Gastroesophageal sphincter (tissue), 4 donors: ENCODE data around the gene NRDC. TPM values are rescaled to one million over a fixed set of nuclear protein-coding genes. Genes with fewer than 3 reads are reported as not detected.
"Not testable (repeated sequence)": the region's sequence is repeated elsewhere in the genome, so short reads cannot be mapped to it uniquely, and the experiment has no call there.

Experiments
- ATAC-seq: fragments of 150-250 bp; one replicate; pipeline ENCODE4 v1.9.1; 2016; ENCODE audit warnings: mild to moderate bottlenecking, moderate library complexity
- H3K27ac ChIP-seq, 4 donors: fragments of 200-600 bp; sonication (generic) in 3 of 4; 1 replicate in 3 of 4; 2 replicates in 1 of 4; pipeline ENCODE4 v1.5.1; 2016 to 2019
- H3K27me3 ChIP-seq: fragments of 200-600 bp; sonication (generic); one replicate; pipeline ENCODE4 v1.5.1; 2019
- H3K36me3 ChIP-seq, 2 donors: fragments of 200-600 bp; sonication (generic); one replicate each; pipeline ENCODE4 v1.5.1; 2019; ENCODE audit warnings: control low read depth in 1 of 2
- H3K4me1 ChIP-seq, 3 donors: fragments of 200-600 bp; sonication (generic); 1 replicate in 2 of 3; 2 replicates in 1 of 3; pipeline ENCODE4 v1.5.1; 2016 to 2019; ENCODE audit warnings: control low read depth in 2 of 3
- H3K4me3 ChIP-seq, 2 donors: fragments of 200-600 bp; sonication (generic); one replicate each; pipeline ENCODE4 v1.5.1; 2019; ENCODE audit warnings: mild to moderate bottlenecking in 1 of 2, moderate library complexity in 1 of 2
- H3K9me3 ChIP-seq, 3 donors: fragments of 200-600 bp; sonication (generic); one replicate each; pipeline ENCODE4 v1.5.1; 2017 to 2019; ENCODE audit warnings: control low read depth in 2 of 3
- EP300 ChIP-seq: sonication (generic); formaldehyde crosslinking; IDR thresholded peaks from one replicate; pipeline ENCODE4 v1.6.1; 2017; ENCODE audit warnings: antibody characterized with exemption, mild to moderate bottlenecking
- POLR2A ChIP-seq, 2 donors: fragments of 450-650 bp; IDR thresholded peaks; one replicate each; pipeline ENCODE4 v1.6.1; 2017; ENCODE audit warnings: antibody characterized with exemption in 2 of 2, mild to moderate bottlenecking in 2 of 2, moderate library complexity in 1 of 2
- POLR2AphosphoS5 ChIP-seq: sonication (generic); formaldehyde crosslinking; IDR thresholded peaks from one replicate; pipeline ENCODE4 v1.6.1; 2017; ENCODE audit warnings: antibody characterized with exemption
- WGBS, 2 donors: methylation state at CpG; one replicate each; pipeline ENCODE4 v1.1.5; 2018; ENCODE audit warnings: low coverage in 1 of 2; 5-methylcytosine and 5-hydroxymethylcytosine counted together
- total RNA-seq, 4 donors: library from RNA; depleted of rRNA; stranded (reverse); fragments of >200 nt; gene quantifications; one replicate each; pipeline ENCODE4 v1.1.0, GENCODE V29; 2016
- TF ChIP-seq, protein P1 (sequence below), 4 experiments: fragments of 200-600 bp in 2 of 4; fragments of 450-650 bp in 2 of 4; sonication (generic) in 1 of 4; IDR thresholded peaks; one replicate each; pipeline ENCODE4 v1.5.1; 2017 to 2019; ENCODE audit warnings: antibody characterized with exemption in 4 of 4, mild to moderate bottlenecking in 2 of 4, moderate library complexity in 2 of 4

The NRDC gene
- total RNA-seq, 4 donors from 2014 or later = 61.1 to 78.1 (median 67.5) TPM

DNA sequence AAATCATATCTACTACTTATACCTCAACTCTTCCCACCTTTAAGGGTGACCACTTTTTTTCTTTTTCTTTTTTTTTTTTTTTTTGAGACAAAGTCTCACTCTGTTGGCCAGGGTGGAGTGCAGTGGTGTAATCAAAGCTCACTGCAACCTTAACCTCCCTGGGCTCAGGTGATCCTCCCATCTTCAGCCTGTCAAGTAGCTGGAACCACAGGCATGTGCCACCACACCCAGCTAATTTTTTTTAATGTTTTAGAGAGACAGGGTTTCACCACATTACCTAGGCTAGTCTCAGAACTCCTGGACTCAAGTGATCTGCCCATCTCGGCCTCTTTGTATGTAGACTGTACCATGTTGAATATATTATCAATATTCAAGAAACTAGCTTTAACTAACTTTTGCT lies 39.4 kb downstream of the NRDC start:
- ATAC-seq = no peak
- Histone ChIP-seq H3K27ac (no peak overlapping the region), H3K36me3 (peaks cover 0 to 46% of the 10 kb centered on the region in 2 donors), H3K27me3 (no peaks in the 10 kb centered on the region), H3K4me1 (no peaks in the 10 kb centered on the region), H3K4me3 (no peak overlapping the region), H3K9me3 (no peaks in the 10 kb centered on the region)
- WGBS, 2 donors = 86 to 92% methylated on average over 1 of the region's 1 CpG
- no peak for TF ChIP-seq EP300
- TF ChIP-seq, protein P1, sequence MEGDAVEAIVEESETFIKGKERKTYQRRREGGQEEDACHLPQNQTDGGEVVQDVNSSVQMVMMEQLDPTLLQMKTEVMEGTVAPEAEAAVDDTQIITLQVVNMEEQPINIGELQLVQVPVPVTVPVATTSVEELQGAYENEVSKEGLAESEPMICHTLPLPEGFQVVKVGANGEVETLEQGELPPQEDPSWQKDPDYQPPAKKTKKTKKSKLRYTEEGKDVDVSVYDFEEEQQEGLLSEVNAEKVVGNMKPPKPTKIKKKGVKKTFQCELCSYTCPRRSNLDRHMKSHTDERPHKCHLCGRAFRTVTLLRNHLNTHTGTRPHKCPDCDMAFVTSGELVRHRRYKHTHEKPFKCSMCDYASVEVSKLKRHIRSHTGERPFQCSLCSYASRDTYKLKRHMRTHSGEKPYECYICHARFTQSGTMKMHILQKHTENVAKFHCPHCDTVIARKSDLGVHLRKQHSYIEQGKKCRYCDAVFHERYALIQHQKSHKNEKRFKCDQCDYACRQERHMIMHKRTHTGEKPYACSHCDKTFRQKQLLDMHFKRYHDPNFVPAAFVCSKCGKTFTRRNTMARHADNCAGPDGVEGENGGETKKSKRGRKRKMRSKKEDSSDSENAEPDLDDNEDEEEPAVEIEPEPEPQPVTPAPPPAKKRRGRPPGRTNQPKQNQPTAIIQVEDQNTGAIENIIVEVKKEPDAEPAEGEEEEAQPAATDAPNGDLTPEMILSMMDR (IDR thresholded peaks at IDR 0.05) = no peak
- no peak for TF ChIP-seq POLR2AphosphoS5
- TF ChIP-seq POLR2A (IDR thresholded peaks at IDR 0.05) = no peak

DNA sequence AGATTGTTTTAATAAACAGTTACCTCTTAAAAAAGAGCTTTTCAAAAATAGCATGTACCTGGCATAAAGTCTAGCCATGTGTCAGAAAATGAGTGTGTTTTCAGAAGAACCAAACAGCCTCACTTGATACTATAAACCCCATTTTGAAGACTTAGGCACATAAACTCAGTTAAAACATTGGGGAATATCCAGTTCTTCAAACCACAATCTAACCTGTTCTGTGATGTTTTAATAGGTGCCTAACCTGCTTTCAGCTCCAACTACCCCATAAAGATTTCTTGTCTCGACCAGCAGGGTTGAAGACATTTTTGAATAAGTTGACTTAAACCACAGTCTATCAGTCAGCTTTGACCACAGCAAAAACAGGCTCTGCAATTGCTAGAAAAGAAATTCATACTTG lies 41.3 kb downstream of the NRDC start:
- TF ChIP-seq, protein P1 (IDR thresholded peaks at IDR 0.05) = no peak
- no peak for TF ChIP-seq POLR2AphosphoS5
- TF ChIP-seq POLR2A (IDR thresholded peaks at IDR 0.05) = no peak
- TF ChIP-seq EP300 = no peak
- Histone ChIP-seq H3K27me3 (no peaks in the 10 kb centered on the region), H3K4me3 (no peak overlapping the region), H3K4me1 (no peaks in the 10 kb centered on the region), H3K36me3 (peaks cover 0 to 59% of the 10 kb centered on the region in 2 donors), H3K27ac (no peak overlapping the region), H3K9me3 (no peaks in the 10 kb centered on the region)
- no peak for ATAC-seq
- 86 to 100% methylated on average over 1 of the region's 1 CpG for WGBS, 2 donors

DNA sequence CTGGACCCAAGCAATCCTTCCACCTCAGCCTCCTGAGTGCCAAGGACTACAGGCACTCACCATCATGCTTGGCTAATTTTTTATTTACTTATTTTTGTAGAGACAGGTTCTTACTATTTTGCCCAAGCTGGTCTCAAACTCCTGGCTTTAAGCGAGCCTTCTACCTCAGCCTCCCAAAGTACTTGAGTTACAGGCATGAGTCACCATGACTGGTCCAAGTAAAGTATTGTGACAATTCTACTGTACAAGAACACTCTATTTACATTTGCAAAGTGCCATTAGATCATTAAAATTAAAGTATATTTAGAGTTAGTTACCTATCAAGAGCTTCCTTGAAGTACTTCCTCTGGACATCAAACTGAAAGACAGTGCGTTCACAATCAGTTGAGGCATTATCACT lies 44.8 kb downstream of the NRDC start:
- 93 to 94% methylated on average over 2 of the region's 2 CpGs for WGBS, 2 donors
- Histone ChIP-seq H3K4me1 (no peaks in the 10 kb centered on the region), H3K27me3 (no peaks in the 10 kb centered on the region), H3K27ac (no peak overlapping the region), H3K36me3 (peaks cover 0 to 77% of the 10 kb centered on the region in 2 donors), H3K9me3 (no peaks in the 10 kb centered on the region), H3K4me3 (no peak overlapping the region)
- no peak for ATAC-seq
- TF ChIP-seq POLR2AphosphoS5 (no peak), POLR2A (IDR thresholded peaks at IDR 0.05) (no peak), EP300 (no peak)
- TF ChIP-seq, protein P1 (IDR thresholded peaks at IDR 0.05) = no peak

DNA sequence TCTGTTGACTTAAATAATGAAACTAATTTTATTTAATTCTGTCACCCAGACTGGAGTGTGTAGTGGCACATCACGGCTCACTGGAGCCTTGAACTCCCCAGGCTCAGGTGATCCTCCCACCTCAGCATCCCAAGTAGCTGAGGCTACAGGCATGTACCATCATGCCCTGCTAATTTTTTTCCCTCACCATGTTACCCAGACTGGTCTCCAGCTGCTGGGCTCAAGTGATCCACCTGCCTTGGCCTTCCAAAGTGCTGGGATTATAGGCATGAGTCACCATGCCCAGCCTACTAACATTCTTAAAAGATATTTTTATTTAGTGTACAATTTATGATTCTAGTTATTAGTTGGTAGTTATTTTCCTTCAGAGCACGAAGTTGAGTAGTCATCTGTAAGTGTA lies 49.5 kb downstream of the NRDC start:
- Histone ChIP-seq H3K4me1 (no peaks in the 10 kb centered on the region), H3K9me3 (no peaks in the 10 kb centered on the region), H3K4me3 (no peak overlapping the region), H3K27ac (no peak overlapping the region), H3K36me3 (peaks cover 3 to 84% of the 10 kb centered on the region in 2 donors), H3K27me3 (no peaks in the 10 kb centered on the region)
- WGBS, 2 donors = 93 to 100% methylated on average over 1 of the region's 2 CpGs
- TF ChIP-seq POLR2AphosphoS5 (no peak), POLR2A (IDR thresholded peaks at IDR 0.05) (no peak), EP300 (no peak)
- TF ChIP-seq, protein P1 (IDR thresholded peaks at IDR 0.05) = no peak
- ATAC-seq = no peak

DNA sequence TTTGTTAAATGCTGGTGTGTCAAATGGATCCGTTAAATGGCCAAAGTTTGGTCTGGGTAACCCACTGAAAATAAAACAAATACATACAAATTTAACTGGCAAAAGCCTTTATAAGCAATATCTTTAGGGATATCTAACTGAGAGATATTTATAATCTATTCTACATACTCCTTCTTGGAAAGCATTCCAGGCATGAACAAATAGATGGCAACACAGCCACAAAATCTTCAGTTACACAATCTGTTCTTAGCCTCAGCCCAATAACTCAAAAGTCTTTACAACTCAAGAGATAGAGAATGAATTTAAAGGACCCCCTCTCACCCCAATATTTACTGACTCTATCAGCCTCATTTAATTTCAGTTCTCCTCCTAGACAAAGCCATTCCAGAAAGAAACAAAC lies 58.7 kb downstream of the NRDC start:
- H3K27me3 ChIP-seq = no peaks in the 10 kb centered on the region
- no peak overlapping the region for H3K27ac ChIP-seq
- TF ChIP-seq POLR2A (IDR thresholded peaks at IDR 0.05) (no peak), POLR2AphosphoS5 (no peak), EP300 (no peak)
- TF ChIP-seq, protein P1 (IDR thresholded peaks at IDR 0.05) = no peak
- no peaks in the 10 kb centered on the region for H3K4me1 ChIP-seq
- 100% methylated on average over 1 of the region's 1 CpG for WGBS, 2 donors
- no peak for ATAC-seq
- H3K9me3 ChIP-seq = no peaks in the 10 kb centered on the region
- H3K4me3 ChIP-seq = no peak overlapping the region
- H3K36me3 ChIP-seq = peaks cover 3 to 94% of the 10 kb centered on the region in 2 donors

DNA sequence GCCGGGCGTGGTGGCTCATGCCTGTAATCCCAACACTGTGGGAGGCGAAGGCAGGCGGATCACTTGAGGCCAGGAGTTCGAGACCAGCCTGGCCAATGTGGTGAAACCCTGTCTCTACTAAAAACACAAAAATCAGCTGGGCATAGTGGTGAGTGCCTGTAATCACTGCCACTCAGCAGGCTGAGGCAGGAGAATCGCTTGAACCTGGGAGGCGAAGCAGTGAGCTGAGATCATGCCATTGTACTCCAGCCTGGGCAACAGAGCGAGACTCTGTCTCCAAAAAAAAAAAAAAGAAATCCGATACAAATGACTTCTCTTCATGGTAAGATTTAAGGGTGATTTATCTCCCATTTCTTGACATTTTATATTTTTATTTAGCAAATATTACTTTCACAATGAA lies 59.5 kb downstream of the NRDC start:
- not testable (repeated sequence) for H3K9me3 ChIP-seq, H3K4me1 ChIP-seq, H3K4me3 ChIP-seq, H3K27me3 ChIP-seq, H3K27ac ChIP-seq, ATAC-seq
- WGBS, 2 donors = 87 to 91% methylated on average over 7 to 9 of the region's 9 CpGs
- peaks cover 3 to 94% of the 10 kb centered on the region in 2 donors for H3K36me3 ChIP-seq
